SK-N-MC (cell line): Measurements from ENCODE around the gene SGSM1.

Source experiments
- EZH2 ChIP-seq: fragments of 200-600 bp; sonication (generic); IDR thresholded peaks from one replicate; pipeline ENCODE4 v1.6.1; 2017; ENCODE audit warnings: antibody characterized with exemption
- FOXP2 ChIP-seq: optimal IDR thresholded peaks from 2 replicates; pipeline ENCODE3; 2011; ENCODE audit warnings: mild to moderate bottlenecking, moderate library complexity; ENCODE audit not compliant: insufficient read depth; ENCODE audit errors: extremely low read length, control extremely low read depth
- POLR2AphosphoS5 ChIP-seq: IDR thresholded peaks from 2 replicates; pipeline ENCODE4 v1.6.1; 2012; ENCODE audit warnings: mild to moderate bottlenecking, low read depth, low read length, borderline replicate concordance

DNA sequence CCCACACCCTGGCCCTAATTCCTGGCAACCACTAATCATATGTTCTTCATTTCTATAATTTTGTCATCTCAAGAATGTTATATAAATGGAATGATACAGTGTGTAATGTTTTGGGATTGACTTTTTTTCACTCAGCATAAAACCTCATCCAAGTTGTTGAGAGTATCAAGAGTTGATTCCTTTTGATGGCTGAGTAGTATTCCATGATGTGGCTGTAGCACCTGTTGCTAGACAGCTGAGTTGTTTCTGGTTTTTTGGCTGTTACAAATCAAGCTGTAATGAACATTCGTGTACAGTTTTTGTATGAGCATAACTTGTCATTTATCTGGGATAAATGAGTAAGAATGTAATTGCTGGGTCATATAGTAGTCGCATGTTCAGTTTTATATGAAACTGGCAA, 81.2 kb downstream of the SGSM1 start:
- no peak for TF ChIP-seq EZH2
- TF ChIP-seq POLR2AphosphoS5: no peak
- no peak for TF ChIP-seq FOXP2
